ENCODE measurements around the gene ITIH5.
"Not testable (repeated sequence)": the region's sequence is repeated elsewhere in the genome, so short reads cannot be mapped to it uniquely, and the experiment has no call there.

ITIH5 gene

GRCh38 chr10:7666253-7667023 is at the start of gene ITIH5:
Gene ITIH5, minus strand, starts transcription at chr10:7666966. Its CDS starts 74 bp downstream, at chr10:7666892.
- DNase-seq = no peak

DNA sequence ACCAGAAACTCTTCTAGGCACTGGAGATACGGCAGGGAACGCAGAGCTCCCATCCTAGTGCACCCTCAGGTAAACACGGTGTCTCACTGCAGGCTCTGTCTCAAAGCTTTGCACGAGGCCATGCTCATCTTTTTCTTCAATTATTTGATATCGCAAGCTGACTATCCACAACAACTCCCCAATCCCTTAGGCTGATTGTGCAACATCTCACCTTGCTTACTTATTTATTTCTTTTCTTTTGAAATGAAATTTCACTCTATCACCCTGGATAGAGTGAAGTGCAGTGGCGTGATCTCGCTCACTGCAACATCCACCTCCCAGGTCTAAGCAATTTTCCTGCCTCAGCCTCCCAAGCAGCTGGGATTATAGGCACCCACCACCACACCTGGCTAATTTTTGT is 48.7 kb upstream of the ITIH5 start:
- no peak for DNase-seq

GRCh38 chr10:7711075-7711474 is 44.3 kb upstream of the ITIH5 start:
- DNase-seq = not testable (repeated sequence)

DNA sequence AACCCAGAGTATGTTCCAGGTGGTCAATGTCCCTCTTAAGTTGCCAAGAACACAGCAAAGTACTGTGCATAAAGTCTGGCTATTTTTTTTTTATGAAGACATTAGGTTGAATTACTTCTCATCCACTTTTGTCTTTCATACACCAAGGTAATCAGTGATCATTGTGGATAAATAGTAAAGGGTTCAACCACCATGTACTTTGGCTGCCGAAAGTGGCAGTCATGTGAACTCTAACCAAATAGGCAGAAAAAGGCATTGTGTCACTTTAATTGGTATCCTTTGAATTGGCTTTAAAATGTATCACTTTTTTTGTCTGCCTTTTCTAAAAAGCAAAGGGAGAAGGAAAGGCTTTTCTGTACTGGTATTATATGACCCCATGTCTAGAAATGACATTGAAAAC is 43.7 kb upstream of the ITIH5 start:
- DNase-seq = no peak

DNA sequence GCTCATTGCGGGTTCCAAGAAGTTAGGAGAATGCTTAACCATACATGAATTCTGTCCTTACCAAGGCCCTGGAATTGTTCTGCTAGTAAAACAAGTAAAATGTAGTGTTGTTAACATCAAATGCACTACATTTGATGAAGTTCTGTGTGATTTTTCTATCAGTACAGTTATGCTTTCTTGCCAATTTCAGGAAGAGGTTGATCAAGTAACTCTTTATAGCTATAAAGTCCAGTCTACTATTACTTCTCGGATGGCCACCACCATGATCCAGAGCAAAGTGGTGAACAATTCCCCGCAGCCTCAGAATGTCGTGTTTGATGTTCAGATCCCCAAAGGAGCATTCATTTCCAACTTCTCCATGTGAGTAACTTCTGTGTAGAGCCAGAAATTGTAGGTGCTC is 42.1 kb upstream of the ITIH5 start:
- no peak for DNase-seq

- no peak for DNase-seq
Measured at GRCh38 chr10:7707858-7708622, 41.3 kb upstream of the ITIH5 start.

- no peak for DNase-seq
Measured at GRCh38 chr10:7707102-7707501, 40.3 kb upstream of the ITIH5 start.

DNA sequence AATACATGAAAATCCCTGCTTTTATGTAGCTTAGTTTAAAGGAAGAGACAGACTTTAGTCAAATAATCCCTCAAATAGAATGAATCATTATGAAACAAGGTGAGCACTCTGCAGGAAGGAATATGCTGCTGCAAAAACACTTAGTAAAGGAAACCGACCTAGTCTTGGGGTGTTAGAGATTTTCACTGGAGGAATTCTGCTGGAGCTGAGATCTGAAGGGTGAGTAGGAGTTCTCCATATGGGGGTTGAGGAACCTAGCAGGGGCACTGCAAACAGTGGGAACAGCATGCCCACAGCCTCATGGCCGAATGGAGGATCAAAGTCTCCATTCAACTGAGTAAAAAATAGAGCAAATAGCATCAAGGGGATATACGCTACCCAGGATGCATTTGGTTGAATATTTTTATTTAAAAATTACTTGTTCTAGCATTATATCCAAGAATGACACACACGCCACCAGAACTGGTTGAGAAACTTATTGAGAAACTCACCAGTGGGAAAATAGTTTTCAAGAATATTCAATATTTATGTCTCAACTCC is 39.8 kb upstream of the ITIH5 start:
- no peak for DNase-seq

- no peak for DNase-seq
Measured at GRCh38 chr10:7705341-7705740, 38.6 kb upstream of the ITIH5 start.

GRCh38 chr10:7704071-7705016 is 37.6 kb upstream of the ITIH5 start:
- DNase-seq = no peak

GRCh38 chr10:7703140-7703539 is 36.4 kb upstream of the ITIH5 start, which contains the start of gene ITIH2:
Gene ITIH2, plus strand, starts transcription at chr10:7703316. Its CDS starts 119 bp downstream, at chr10:7703435.
- DNase-seq = no peak

GRCh38 chr10:7702288-7702812 is 35.6 kb upstream of the ITIH5 start:
- DNase-seq = no peak

DNA sequence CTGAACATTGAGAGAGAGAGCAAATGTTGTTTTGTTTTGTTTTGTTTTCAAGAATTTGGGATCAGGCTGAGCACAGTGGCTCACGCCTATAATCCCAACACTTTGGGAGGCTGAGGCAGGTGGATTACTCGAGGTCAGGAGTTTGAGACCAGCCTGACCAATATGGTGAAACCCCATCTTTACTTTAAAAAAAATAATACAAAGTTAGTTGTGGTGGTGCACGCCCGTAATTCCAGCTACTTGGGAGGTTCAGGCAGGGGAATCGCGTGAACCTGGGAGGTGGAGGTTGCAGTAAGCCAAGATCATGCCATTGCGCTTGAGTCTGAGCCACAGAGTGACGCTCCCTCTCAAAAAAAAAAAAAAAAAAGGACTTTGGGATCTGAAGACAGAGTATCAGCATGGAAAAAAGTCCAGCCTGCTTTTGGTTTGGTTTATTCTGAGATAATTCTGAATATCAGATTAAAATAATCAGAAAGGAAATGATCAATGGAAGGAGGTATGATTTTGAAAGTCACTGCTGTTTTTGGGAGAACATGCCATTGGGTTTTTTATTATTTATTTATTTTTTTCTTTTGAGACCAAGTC is 34.5 kb upstream of the ITIH5 start:
- DNase-seq = no peak

DNA sequence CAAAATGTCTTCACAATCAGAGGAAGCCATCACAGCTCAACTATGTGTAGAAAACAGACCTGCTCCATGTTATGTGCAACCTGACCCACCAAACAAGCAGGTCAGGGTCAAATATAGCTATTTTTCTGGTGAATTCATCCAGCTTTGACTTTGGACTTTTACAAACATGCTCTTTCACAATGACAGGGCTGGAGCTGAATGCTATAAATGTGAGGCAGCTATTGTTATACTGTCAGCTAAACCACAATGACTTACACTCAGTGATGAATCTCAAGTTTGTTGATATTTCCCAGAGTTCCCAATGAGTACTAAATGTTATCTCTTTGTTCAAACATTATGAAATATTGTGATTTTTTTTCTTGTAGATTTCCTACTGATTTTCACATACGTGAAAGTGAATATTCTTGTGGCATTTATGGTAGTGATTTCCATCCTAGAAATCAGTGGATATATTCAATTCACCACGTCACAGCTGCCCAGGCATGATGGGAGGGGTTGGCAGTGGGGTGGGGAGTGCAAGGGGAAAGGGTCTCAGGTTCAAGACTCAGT is 33.9 kb upstream of the ITIH5 start:
- no peak for DNase-seq

GRCh38 chr10:7697426-7697825 is 30.7 kb upstream of the ITIH5 start:
- DNase-seq = no peak

- no peak for DNase-seq
Measured at GRCh38 chr10:7696545-7696944, 29.8 kb upstream of the ITIH5 start.

DNA sequence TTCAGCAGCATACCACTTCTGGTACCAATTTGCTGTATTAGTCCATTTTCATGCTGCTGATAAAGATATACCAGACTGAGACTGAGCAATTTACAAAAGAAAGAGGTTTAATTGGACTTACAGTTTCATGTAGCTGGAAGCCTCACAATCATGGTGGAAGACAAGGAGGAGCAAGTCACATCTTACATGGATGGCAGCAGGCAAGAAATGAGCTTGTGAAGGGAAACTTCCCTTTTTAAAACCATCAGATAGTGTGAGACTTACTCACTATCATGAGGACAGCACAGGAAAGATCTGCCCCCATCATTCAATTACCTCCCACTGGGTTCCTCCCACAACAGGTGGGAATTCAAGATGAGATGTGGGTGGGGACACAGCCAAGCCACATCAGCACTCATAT is 26.4 kb upstream of the ITIH5 start:
- not testable (repeated sequence) for DNase-seq

GRCh38 chr10:7692368-7692767 is 25.6 kb upstream of the ITIH5 start:
- DNase-seq = not testable (repeated sequence)

DNA sequence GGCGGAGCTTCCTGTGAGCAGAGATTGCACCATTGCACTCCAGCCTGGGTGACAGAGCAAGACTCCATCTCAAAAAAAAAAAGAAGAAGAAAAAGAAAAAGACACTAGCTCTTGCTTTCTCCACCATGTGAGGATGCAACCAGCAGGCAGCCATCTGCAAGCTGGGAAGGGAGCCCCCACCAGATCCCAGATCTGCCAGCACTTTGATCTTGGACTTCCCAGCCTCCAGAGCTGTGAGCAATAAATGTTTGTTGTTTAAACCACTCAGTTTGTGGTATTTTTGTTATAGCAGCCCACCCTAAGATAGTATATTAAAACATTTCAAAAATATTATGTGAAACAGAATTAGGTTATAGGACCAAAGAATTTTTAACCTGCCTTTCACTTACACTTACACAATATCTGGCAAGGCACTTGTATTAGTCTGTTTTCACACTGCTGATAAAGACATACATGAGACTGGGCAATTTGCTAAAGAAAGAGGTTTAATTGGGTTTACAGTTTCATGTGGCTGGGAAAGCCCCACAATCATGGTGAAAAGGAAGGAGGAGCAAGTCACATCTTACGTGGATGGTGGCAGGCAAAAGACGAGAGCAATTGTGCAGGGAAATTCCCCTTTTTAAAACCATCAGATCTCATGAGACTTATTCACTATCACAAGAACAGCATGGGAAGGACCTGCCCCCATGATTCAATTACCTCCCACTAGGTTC is 24.3 kb upstream of the ITIH5 start:
- DNase-seq = not testable (repeated sequence)

GRCh38 chr10:7689591-7689990 is 22.8 kb upstream of the ITIH5 start:
- no peak for DNase-seq

Data from NCI-H1436 treated with DMSO at 0.1 percent for 48 hours (cell line).